MCF 10A (cell line): ENCODE results near the gene SRRT. TPM values are rescaled to one million over a fixed set of nuclear protein-coding genes. Genes with fewer than 3 reads are reported as not detected.

Source experiments
- BruUV-seq: library from RNA; stranded (reverse); fragments of 400-500 nt; replicated peaks from 2 replicates; lab custom pipeline; 2021; lab: Mats Ljungman, UMichigan
- CTCF ChIA-PET: fragments of 300-600 bp; sonication (Branson Sonifier 250); formaldehyde crosslinking; extraction: SDS; loops from one replicate; lab custom pipeline; 2021; ENCODE audit warnings: antibody characterized with exemption, inconsistent platforms; lab: Yijun Ruan, JAX
- POLR2A ChIA-PET: fragments of 300-600, 350-650 bp; sonication (Branson Sonifier 250); formaldehyde crosslinking; extraction: SDS; loops from one replicate; lab custom pipeline; 2020; ENCODE audit warnings: antibody characterized with exemption, inconsistent platforms; lab: Yijun Ruan, JAX
- DNase-seq: peaks from one replicate; pipeline ENCODE4 v3.0.0-alpha.2; 2018; ENCODE audit not compliant: unreplicated experiment
- H3K27ac Mint-ChIP-seq: one replicate; pipeline ENCODE4 v1.8.0; 2022; ENCODE audit warnings: mild to moderate bottlenecking, low read depth, mixed read lengths; ENCODE audit not compliant: unreplicated experiment
- H3K27me3 Mint-ChIP-seq: one replicate; pipeline ENCODE4 v1.8.0; 2022; ENCODE audit warnings: mixed read lengths; ENCODE audit not compliant: insufficient read depth, unreplicated experiment
- H3K36me3 Mint-ChIP-seq: one replicate; pipeline ENCODE4 v1.8.0; 2022; ENCODE audit warnings: mild to moderate bottlenecking, moderate library complexity, mixed read lengths; ENCODE audit not compliant: insufficient read depth, unreplicated experiment
- H3K4me1 Mint-ChIP-seq: one replicate; pipeline ENCODE4 v1.8.0; 2022; ENCODE audit warnings: mixed read lengths; ENCODE audit not compliant: insufficient read depth, unreplicated experiment
- H3K4me3 Mint-ChIP-seq: one replicate; pipeline ENCODE4 v1.8.0; 2022; ENCODE audit warnings: mild to moderate bottlenecking, moderate library complexity, mixed read lengths; ENCODE audit not compliant: unreplicated experiment
- H3K9me3 Mint-ChIP-seq: one replicate; pipeline ENCODE4 v1.8.0; 2022; ENCODE audit warnings: mixed read lengths; ENCODE audit not compliant: unreplicated experiment
- CTCF ChIP-seq: fragments of 200-600 bp; IDR thresholded peaks from one replicate; pipeline ENCODE4 v1.8.0; 2022; ENCODE audit warnings: antibody characterized with exemption, mild to moderate bottlenecking; ENCODE audit not compliant: unreplicated experiment
- intact Hi-C: fragments of 100-400 bp; cut with micrococcal nuclease; formaldehyde crosslinking; loops from 2 replicates; pipeline ENCODE4 v1.14.1; 2022
- total RNA-seq: library from RNA; stranded (reverse); gene quantifications from 2 replicates; pipeline ENCODE4 v1.2.3, GENCODE V29; 2022

Gene SRRT
- total RNA-seq, 1 experiment from 2014 or later: 111 TPM

- H3K27ac Mint-ChIP-seq: peak overlapping the region; percentile 75
- intact Hi-C loops: no loop called here
- TSS peak; percentile 48 for BruUV-seq
- H3K36me3 Mint-ChIP-seq: peaks cover 18% of the 10 kb centered on the region
- no peak for TF ChIP-seq CTCF
- peaks cover 10% of the 10 kb centered on the region for H3K4me1 Mint-ChIP-seq
- H3K27me3 Mint-ChIP-seq: no peaks in the 10 kb centered on the region
- H3K4me3 Mint-ChIP-seq: peak overlapping the region; percentile 65
- POLR2A ChIA-PET: interaction anchor here (0.9 to 1.0 kb wide), 5 partner anchors 10 to 131 kb away, joined by 3 to 5 read pairs (median 5); partner anchors contain the start of genes EPHB4, POP7, SLC12A9 and UFSP1
- no peaks in the 10 kb centered on the region for H3K9me3 Mint-ChIP-seq
- DNase-seq: peak; percentile 93
- CTCF ChIA-PET: interaction anchor here (1.0 kb wide), 3 partner anchors 10 to 111 kb away, joined by 3 to 4 read pairs (median 3); partner anchors contain the start of gene EPHB4
These were observed 37.6 kb upstream of the SRRT start for GRCh38 chr7:100837099-100837836.

GRCh38 chr7:100839361-100839760 lies 35.5 kb upstream of the SRRT start:
- peak overlapping the region; percentile 18 for H3K27ac Mint-ChIP-seq
- ChIA-PET CTCF (interaction anchor here (0.6 kb wide), 1 partner anchor 75 kb away, joined by 4 read pairs; no protein-coding TSS in a partner anchor), POLR2A (no interaction called here)
- no peaks in the 10 kb centered on the region for H3K9me3 Mint-ChIP-seq
- no TSS peak for BruUV-seq
- no peaks in the 10 kb centered on the region for H3K27me3 Mint-ChIP-seq
- intact Hi-C loops: no loop called here
- H3K4me1 Mint-ChIP-seq: peaks cover 10% of the 10 kb centered on the region
- TF ChIP-seq CTCF: no peak
- no peak for DNase-seq
- H3K36me3 Mint-ChIP-seq: peaks cover 10% of the 10 kb centered on the region
- H3K4me3 Mint-ChIP-seq: no peak overlapping the region

DNA sequence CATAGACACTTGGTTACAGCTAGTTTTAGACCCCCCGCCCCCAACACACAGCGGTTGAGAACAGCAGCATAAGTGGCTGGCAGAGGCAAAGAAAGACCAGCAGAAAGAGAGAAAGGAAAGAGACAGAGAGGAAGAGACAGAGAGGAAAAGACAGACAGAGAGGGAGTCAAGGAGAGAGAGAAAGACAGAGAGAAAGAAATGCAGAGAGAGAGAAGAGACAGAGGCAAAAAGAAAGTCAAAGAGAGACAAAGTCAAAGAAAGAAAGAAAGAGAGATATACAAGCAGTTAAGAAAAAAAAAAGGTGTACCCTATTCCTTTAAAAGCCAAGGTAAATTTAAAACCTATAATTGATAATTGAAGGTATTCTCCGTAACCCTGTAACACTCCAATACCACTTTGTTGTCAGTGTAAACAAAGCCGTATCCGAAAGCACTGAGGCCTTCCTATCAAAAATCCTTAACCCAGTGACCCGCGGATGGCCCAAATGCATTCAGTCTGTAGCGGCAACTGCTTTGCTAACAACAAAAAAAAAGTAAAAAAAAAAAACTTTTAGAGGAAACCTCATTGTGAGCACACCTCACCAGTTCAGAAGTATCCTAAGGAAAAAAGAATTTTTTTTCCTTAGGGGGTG lies 34.3 kb upstream of the SRRT start:
- Mint-ChIP-seq H3K4me1 (peaks cover 8% of the 10 kb centered on the region), H3K27ac (no peak overlapping the region), H3K36me3 (peaks cover 7% of the 10 kb centered on the region), H3K9me3 (no peaks in the 10 kb centered on the region), H3K27me3 (no peaks in the 10 kb centered on the region), H3K4me3 (no peak overlapping the region)
- POLR2A ChIA-PET: no interaction called here
- no peak for DNase-seq
- BruUV-seq: no TSS peak
- intact Hi-C loops: no loop called here
- TF ChIP-seq CTCF: no peak
- CTCF ChIA-PET: no interaction called here

GRCh38 chr7:100847360-100847759 lies 27.5 kb upstream of the SRRT start:
- no peak for DNase-seq
- TF ChIP-seq CTCF: no peak
- peaks cover 6% of the 10 kb centered on the region for H3K4me1 Mint-ChIP-seq
- H3K36me3 Mint-ChIP-seq: peaks cover 1% of the 10 kb centered on the region
- no peak overlapping the region for H3K4me3 Mint-ChIP-seq
- H3K9me3 Mint-ChIP-seq: no peaks in the 10 kb centered on the region
- H3K27me3 Mint-ChIP-seq: no peaks in the 10 kb centered on the region
- intact Hi-C loops: no loop called here
- POLR2A ChIA-PET: no interaction called here
- H3K27ac Mint-ChIP-seq: no peak overlapping the region
- BruUV-seq: no TSS peak
- CTCF ChIA-PET: interaction anchor here (0.6 to 1.8 kb wide), 2 partner anchors 142 to 1615 kb away, joined by 3 to 12 read pairs; partner anchors contain the start of gene POP7
